Uterus (tissue), 2 donors: Measurements from ENCODE around the gene ACY1.

ENCODE experiments used
- CTCF ChIP-seq, 4 experiments: fragments of 200-600 bp in 2 of 4; fragments of 450-650 bp in 2 of 4; sonication (generic) in 2 of 4; IDR thresholded peaks; one replicate each; pipeline ENCODE4 v1.5.1; 2016 to 2019; ENCODE audit warnings: antibody characterized with exemption in 4 of 4, mild to moderate bottlenecking in 2 of 4, moderate library complexity in 1 of 4
- POLR2A ChIP-seq, 2 donors: fragments of 450-650 bp; IDR thresholded peaks; one replicate each; pipeline ENCODE4 v1.6.1; 2016; ENCODE audit warnings: antibody characterized with exemption in 2 of 2, mild to moderate bottlenecking in 1 of 2, moderate library complexity in 1 of 2

GRCh38 chr3:51945926-51946705 lies 37.2 kb upstream of the ACY1 start:
- TF ChIP-seq CTCF (IDR thresholded peaks at IDR 0.05) (no peak), POLR2A (IDR thresholded peaks at IDR 0.05) (no peak)
